ENCODE measurements around the gene BLACAT1. TPM values are rescaled to one million over a fixed set of nuclear protein-coding genes. Genes with fewer than 3 reads are reported as not detected.
A peak's percentile ranks its signal among the peaks of the same experiment; 100 is the strongest.

The BLACAT1 gene
- total and polyA plus RNA-seq, 2 of the 13 experiments (the other 11 are each of a cell fraction or from before 2014, with no cell fraction given), result 1.2 to 2.8 TPM

GRCh38 chr1:205492201-205492667, 36.4 kb upstream of the BLACAT1 start (continued):
- TF ChIP-seq MEIS2 (CRISPR knock-in tag; IDR thresholded peaks at IDR 0.05) (peak; percentile 74; the same call in 1 of the 2 replicates), NFKBIZ (CRISPR knock-in tag; IDR thresholded peaks at IDR 0.05) (no peak), ZNF850 (CRISPR knock-in tag; conservative IDR thresholded peaks at IDR 0.05) (no peak), ZBTB39 (CRISPR knock-in tag; IDR thresholded peaks at IDR 0.05) (no peak), PRMT3 (CRISPR knock-in tag; IDR thresholded peaks at IDR 0.05; ENCODE audit: borderline replicate concordance, low read depth) (no peak), CERS6 (CRISPR knock-in tag; IDR thresholded peaks at IDR 0.05) (no peak), ZNF652 (CRISPR knock-in tag; IDR thresholded peaks at IDR 0.05; ENCODE audit: borderline replicate concordance, low read depth) (0 out of 2 replicates have a peak, but pooled peaks have one; percentile 39), ZNF770 (CRISPR knock-in tag; IDR thresholded peaks at IDR 0.05) (0 out of 2 replicates have a peak, but pooled peaks have one; percentile 13), ZFP36L2 (CRISPR knock-in tag; IDR thresholded peaks at IDR 0.05) (no peak), GRHL1 (CRISPR knock-in tag; conservative IDR thresholded peaks at IDR 0.05) (no peak), NR2C2 (CRISPR knock-in tag; IDR thresholded peaks at IDR 0.05; ENCODE audit: borderline replicate concordance) (peak; percentile 61; the same call in 1 of the 2 replicates), CEBPZ (IDR thresholded peaks at IDR 0.05; ENCODE audit: low read length) (no peak), PCBP2 (optimal IDR thresholded peaks at IDR 0.05; ENCODE audit: low read depth, low read length, poor library complexity, severe bottlenecking) (no peak), TRAFD1 (CRISPR knock-in tag; IDR thresholded peaks at IDR 0.05; ENCODE audit: borderline replicate concordance) (no peak), ZBTB20 (CRISPR knock-in tag; IDR thresholded peaks at IDR 0.05; ENCODE audit: borderline replicate concordance, low read depth) (no peak; the same call in 1 of the 2 replicates), MATR3 (CRISPR knock-in tag; IDR thresholded peaks at IDR 0.05) (no peak), SMAD9 (CRISPR knock-in tag; IDR thresholded peaks at IDR 0.05) (no peak)

All from HepG2 (cell line).